Activated T-helper 17 cell treated with anti-CD3 and anti-CD28 coated beads, Interleukin-2, amount 50 U/mL, for 72 hours (primary cell): ENCODE measurements around the gene PHRF1. TPM values are rescaled to one million over a fixed set of nuclear protein-coding genes. Genes with fewer than 3 reads are reported as not detected.

Source experiments
- ATAC-seq: fragments of 150-1000 bp; cut with Tn5 transposase; replicated peaks from 2 replicates; pipeline ENCODE4 v1.10.0; 2021; ENCODE audit warnings: mild to moderate bottlenecking, moderate library complexity
- H3K27ac Mint-ChIP-seq: one replicate; pipeline ENCODE4 v1.8.0; 2022; ENCODE audit warnings: mixed read lengths
- H3K27me3 Mint-ChIP-seq: one replicate; pipeline ENCODE4 v1.8.0; 2022; ENCODE audit warnings: mixed read lengths
- H3K36me3 Mint-ChIP-seq: one replicate; pipeline ENCODE4 v1.8.0; 2022; ENCODE audit warnings: low read depth, mild to moderate bottlenecking, mixed read lengths
- H3K4me1 Mint-ChIP-seq: one replicate; pipeline ENCODE4 v1.8.0; 2022; ENCODE audit warnings: mixed read lengths
- H3K4me3 Mint-ChIP-seq: one replicate; pipeline ENCODE4 v1.8.0; 2022; ENCODE audit warnings: mild to moderate bottlenecking, mixed read lengths
- H3K9me3 Mint-ChIP-seq: one replicate; pipeline ENCODE4 v1.8.0; 2022; ENCODE audit warnings: mixed read lengths
- total RNA-seq, 2 donors: library from RNA; stranded (reverse); gene quantifications; one replicate each; pipeline ENCODE4 v1.2.3, GENCODE V29; 2022

Gene PHRF1
- total RNA-seq, 2 donors from 2014 or later = 37.8 to 55.6 TPM

GRCh38 chr11:614623-615503, 38.6 kb downstream of the PHRF1 start:
- no peak for ATAC-seq
- Mint-ChIP-seq H3K9me3 (no peaks in the 10 kb centered on the region), H3K36me3 (peaks cover 18% of the 10 kb centered on the region), H3K27me3 (no peaks in the 10 kb centered on the region), H3K4me3 (peak overlapping the region; percentile 75), H3K4me1 (no peaks in the 10 kb centered on the region), H3K27ac (peak overlapping the region; percentile 63)

GRCh38 chr11:615504-616319, 39.4 kb downstream of the PHRF1 start, which contains the start of gene IRF7:
Gene IRF7, minus strand, starts transcription at chr11:615950. Its CDS starts 586 bp downstream, at chr11:615364.
- H3K4me3 Mint-ChIP-seq = peak within 1 kb of the TSS; percentile 75
- H3K27me3 Mint-ChIP-seq = no peaks in the 10 kb centered on the region
- no peaks in the 10 kb centered on the region for H3K9me3 Mint-ChIP-seq
- H3K36me3 Mint-ChIP-seq = peaks cover 14% of the 10 kb centered on the region
- no peaks in the 10 kb centered on the region for H3K4me1 Mint-ChIP-seq
- peak within 1 kb of the TSS; percentile 63 for H3K27ac Mint-ChIP-seq
- peak; percentile 93 for ATAC-seq

DNA sequence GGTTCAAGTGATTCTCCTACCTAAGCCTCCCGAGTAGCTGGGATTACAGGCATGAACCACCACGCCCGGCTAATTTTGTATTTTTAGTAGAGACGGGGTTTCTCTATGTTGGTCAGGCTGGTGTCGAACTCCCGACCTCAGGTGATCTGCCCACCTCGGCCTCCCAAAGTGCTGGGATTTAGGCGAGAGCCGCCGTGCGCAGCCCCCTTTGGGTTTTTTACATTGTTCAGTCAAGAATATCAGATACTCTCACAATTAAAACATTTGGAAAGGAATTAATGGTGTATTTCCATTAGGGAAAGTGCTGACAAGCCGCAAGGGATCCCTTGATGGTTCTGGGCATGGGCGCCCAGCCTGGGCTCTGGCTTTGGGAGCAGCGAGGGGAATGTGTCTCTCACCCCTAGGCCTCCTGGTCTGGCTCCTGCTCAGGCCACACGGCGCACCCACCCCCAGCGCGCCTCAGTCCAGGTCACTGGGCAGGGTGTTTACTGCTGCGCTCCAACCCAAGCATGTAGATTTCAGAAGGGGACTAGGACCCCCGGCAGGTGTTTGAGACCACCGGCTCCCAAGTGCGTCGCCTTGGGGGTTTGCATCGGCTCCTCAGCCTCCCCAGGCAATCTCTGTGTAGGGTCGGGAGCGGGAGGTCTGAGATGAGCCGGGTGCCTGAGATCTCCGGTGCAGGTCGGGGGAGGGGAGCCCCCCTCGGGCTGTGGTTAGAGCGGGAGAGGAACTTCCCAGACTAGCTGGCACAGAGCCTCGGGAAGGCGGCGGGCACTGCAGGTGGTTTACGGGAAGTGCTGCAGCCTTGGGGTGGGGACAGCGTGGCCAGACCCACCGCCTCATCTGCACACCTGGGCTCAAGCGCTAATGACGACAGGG, 40.3 kb downstream of the PHRF1 start:
- peak overlapping the region; percentile 75 for H3K4me3 Mint-ChIP-seq
- no peak for ATAC-seq
- H3K4me1 Mint-ChIP-seq = no peaks in the 10 kb centered on the region
- no peaks in the 10 kb centered on the region for H3K27me3 Mint-ChIP-seq
- H3K36me3 Mint-ChIP-seq = peaks cover 10% of the 10 kb centered on the region
- H3K9me3 Mint-ChIP-seq = no peaks in the 10 kb centered on the region
- peak overlapping the region; percentile 63 for H3K27ac Mint-ChIP-seq

GRCh38 chr11:617199-617911, 41.1 kb downstream of the PHRF1 start:
- no peak overlapping the region for H3K4me3 Mint-ChIP-seq
- no peaks in the 10 kb centered on the region for H3K4me1 Mint-ChIP-seq
- no peak for ATAC-seq
- no peaks in the 10 kb centered on the region for H3K9me3 Mint-ChIP-seq
- no peaks in the 10 kb centered on the region for H3K27me3 Mint-ChIP-seq
- H3K27ac Mint-ChIP-seq = no peak overlapping the region
- H3K36me3 Mint-ChIP-seq = peaks cover 2% of the 10 kb centered on the region

DNA sequence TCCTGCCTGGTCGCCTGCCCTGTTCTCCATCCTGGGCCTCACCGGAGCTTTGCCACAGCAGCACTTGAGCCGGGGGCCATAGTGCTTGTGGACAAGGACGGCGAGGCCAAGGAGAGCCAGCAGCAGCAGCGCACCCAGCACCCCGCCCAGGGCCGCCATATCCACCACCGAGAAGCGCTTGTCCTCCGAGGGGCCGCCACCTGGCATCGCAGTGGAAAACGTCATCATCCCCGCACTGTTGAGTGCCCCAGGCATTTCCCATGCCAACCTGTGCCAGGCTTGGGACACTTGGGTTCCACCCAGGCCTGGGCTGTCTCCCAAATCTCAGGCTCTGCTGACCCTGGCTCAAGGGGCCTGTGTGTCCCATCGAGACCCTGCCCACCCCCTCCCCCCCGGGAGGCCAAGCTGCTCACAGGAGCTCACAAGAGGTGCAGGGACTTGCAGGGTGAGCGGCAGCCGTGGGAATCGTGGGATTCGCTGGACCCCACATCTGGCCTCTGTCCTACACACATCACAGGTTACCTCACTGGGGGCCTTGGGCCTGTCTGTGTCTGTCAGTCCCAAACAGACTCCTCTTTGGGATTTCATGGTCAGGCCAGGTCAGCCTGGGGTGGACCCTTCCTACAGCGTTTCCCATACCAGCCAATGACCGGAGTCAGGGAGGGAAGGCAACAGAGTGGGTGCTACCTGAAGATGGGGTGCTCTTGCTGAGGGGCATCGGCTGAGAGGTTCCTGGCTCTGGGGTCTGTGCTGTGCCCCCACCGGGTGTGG, 41.8 kb downstream of the PHRF1 start:
- no peak overlapping the region for H3K27ac Mint-ChIP-seq

DNA sequence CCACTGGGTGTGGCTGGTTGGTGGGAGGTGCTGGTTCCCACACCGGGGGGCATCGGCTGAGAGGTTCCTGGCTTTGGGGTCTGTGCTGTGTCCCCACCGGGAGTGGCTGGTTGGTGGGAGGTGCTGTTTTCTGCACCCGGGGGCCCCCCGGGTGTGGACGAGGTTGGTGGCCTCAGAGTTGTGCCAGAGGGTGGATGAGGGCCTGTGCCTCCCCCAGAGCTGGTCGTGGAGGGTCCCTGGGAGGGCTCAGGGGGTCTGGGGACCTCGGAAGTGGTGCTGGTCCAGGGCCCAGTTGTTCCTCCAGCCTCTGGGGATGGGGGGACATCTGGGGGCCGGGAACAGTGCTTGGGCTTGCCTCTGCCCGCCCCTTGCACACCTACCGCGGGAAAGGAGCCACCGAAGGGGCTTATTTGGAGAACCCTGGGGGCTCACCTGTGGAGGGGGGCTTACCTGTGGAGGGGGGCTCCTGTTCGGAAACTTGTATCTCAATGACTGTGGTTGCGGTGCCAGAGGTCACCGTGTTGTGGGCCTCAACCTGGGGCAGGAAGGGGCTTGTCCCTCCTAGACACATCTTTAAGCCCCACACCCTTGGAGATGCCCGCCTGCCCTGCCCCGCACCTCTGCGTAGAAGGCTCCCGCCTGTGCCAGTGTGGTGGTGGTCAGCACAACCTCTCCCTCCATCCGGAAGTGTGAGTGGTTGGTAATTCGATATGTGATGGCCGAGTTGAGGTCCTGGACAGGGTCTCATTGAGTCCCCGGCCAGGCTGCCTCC, 42.8 kb downstream of the PHRF1 start:
- no peak for ATAC-seq
- Mint-ChIP-seq H3K27ac (no peak overlapping the region), H3K4me3 (no peak overlapping the region), H3K4me1 (no peaks in the 10 kb centered on the region), H3K36me3 (peaks cover 5% of the 10 kb centered on the region), H3K27me3 (no peaks in the 10 kb centered on the region), H3K9me3 (no peaks in the 10 kb centered on the region)

More for the DNA sequence above, 41.8 kb downstream of the PHRF1 start:
- Mint-ChIP-seq H3K4me1 (no peaks in the 10 kb centered on the region), H3K9me3 (no peaks in the 10 kb centered on the region), H3K4me3 (no peak overlapping the region), H3K36me3 (peaks cover 2% of the 10 kb centered on the region), H3K27me3 (no peaks in the 10 kb centered on the region)
- ATAC-seq = no peak

- peaks cover 5% of the 10 kb centered on the region for H3K36me3 Mint-ChIP-seq
- H3K9me3 Mint-ChIP-seq = no peaks in the 10 kb centered on the region
- no peak for ATAC-seq
- H3K4me3 Mint-ChIP-seq = no peak overlapping the region
- no peaks in the 10 kb centered on the region for H3K4me1 Mint-ChIP-seq
- H3K27me3 Mint-ChIP-seq = no peaks in the 10 kb centered on the region
- no peak overlapping the region for H3K27ac Mint-ChIP-seq
These were observed 43.4 kb downstream of the PHRF1 start for GRCh38 chr11:619628-620050.

DNA sequence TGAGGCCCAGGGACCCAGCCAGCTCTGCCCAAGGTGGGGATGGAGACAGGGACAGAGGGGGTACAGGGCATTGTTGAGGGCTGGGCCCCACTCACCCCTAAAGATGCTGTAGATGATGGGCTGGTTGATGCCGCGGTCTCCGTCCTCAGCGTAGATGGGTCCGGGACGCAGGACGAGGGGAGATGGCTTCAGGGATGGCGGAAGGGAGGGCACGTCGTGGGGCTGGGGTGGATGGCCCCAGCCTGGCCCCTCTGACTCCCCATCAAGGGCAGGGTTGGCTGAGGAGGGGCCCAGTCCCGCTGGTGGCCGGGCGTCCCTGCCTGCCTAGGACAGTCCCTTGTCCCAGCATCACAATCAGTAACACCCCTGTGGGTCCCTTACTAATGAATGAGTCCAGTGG, 43.9 kb downstream of the PHRF1 start:
- H3K36me3 Mint-ChIP-seq = peaks cover 5% of the 10 kb centered on the region
- H3K9me3 Mint-ChIP-seq = no peaks in the 10 kb centered on the region
- ATAC-seq = no peak
- no peaks in the 10 kb centered on the region for H3K4me1 Mint-ChIP-seq
- H3K27ac Mint-ChIP-seq = no peak overlapping the region
- no peaks in the 10 kb centered on the region for H3K27me3 Mint-ChIP-seq
- no peak overlapping the region for H3K4me3 Mint-ChIP-seq

GRCh38 chr11:620935-621814, 44.9 kb downstream of the PHRF1 start:
- Mint-ChIP-seq H3K4me3 (no peak overlapping the region), H3K9me3 (no peaks in the 10 kb centered on the region), H3K27me3 (no peaks in the 10 kb centered on the region), H3K27ac (no peak overlapping the region), H3K36me3 (peaks cover 5% of the 10 kb centered on the region), H3K4me1 (no peaks in the 10 kb centered on the region)
- no peak for ATAC-seq

DNA sequence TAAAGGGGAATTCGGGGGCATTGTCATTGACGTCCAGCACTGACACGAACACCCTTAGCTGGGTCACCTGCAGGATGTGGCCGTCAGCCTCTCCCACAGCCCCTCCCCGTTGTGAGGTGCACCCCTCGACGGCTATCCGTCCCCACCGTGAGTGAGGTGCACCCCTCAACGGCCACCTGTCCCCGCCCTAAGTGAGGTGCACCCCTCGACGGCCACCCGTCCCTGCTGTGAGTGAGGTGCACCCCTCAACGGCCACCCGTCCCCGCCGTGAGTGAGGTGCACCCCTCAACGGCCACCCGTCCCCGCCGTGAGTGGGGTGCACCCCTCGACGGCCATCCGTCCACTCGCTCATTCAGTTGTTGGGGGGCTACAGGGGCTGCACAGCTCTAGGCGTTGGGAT, 45.6 kb downstream of the PHRF1 start:
- no peak overlapping the region for H3K4me3 Mint-ChIP-seq
- no peaks in the 10 kb centered on the region for H3K9me3 Mint-ChIP-seq
- peaks cover 5% of the 10 kb centered on the region for H3K36me3 Mint-ChIP-seq
- no peak for ATAC-seq
- H3K27ac Mint-ChIP-seq = no peak overlapping the region
- no peaks in the 10 kb centered on the region for H3K27me3 Mint-ChIP-seq
- no peaks in the 10 kb centered on the region for H3K4me1 Mint-ChIP-seq

- ATAC-seq = no peak
- Mint-ChIP-seq H3K27ac (no peak overlapping the region), H3K4me1 (peaks cover 10% of the 10 kb centered on the region), H3K4me3 (no peak overlapping the region), H3K9me3 (no peaks in the 10 kb centered on the region), H3K36me3 (peaks cover 13% of the 10 kb centered on the region), H3K27me3 (peaks cover 9% of the 10 kb centered on the region)
These were observed 47.1 kb downstream of the PHRF1 start for GRCh38 chr11:623349-623869.
